ENCODE measurements around the gene SECISBP2L.

DNA sequence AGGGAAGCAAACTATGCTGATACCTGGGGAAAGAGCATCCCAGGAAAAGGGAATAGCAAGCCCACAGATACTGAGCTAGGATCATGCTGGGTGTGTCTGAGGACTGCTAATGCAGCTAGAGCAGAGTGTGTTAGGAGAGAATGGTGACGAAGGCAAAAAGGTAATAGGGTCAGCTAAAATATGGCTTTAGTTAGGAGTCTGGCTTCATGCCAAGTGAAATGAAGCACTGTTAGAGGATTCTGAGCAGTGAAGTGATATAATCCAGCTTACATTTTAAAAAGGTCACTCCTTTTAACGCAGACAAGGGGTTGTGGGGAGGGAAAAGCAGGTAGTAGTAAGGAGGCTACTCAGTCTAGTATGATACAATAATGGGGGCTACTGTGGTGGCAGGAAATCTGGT, 30.4 kb downstream of the SECISBP2L start:
- TF ChIP-seq, protein P1, sequence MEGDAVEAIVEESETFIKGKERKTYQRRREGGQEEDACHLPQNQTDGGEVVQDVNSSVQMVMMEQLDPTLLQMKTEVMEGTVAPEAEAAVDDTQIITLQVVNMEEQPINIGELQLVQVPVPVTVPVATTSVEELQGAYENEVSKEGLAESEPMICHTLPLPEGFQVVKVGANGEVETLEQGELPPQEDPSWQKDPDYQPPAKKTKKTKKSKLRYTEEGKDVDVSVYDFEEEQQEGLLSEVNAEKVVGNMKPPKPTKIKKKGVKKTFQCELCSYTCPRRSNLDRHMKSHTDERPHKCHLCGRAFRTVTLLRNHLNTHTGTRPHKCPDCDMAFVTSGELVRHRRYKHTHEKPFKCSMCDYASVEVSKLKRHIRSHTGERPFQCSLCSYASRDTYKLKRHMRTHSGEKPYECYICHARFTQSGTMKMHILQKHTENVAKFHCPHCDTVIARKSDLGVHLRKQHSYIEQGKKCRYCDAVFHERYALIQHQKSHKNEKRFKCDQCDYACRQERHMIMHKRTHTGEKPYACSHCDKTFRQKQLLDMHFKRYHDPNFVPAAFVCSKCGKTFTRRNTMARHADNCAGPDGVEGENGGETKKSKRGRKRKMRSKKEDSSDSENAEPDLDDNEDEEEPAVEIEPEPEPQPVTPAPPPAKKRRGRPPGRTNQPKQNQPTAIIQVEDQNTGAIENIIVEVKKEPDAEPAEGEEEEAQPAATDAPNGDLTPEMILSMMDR (IDR thresholded peaks at IDR 0.05; ENCODE audit: insufficient read depth, low read length, poor library complexity, severe bottlenecking): no peak
- no peak for TF ChIP-seq EZH2phosphoT487 (conservative IDR thresholded peaks at IDR 0.05; ENCODE audit: low read length)
